ENCODE data around the gene ERCC5. TPM values are rescaled to one million over a fixed set of nuclear protein-coding genes. Genes with fewer than 3 reads are reported as not detected.

Gene ERCC5
- total RNA-seq, 1 experiment from 2014 or later = 42.5 TPM

DNA sequence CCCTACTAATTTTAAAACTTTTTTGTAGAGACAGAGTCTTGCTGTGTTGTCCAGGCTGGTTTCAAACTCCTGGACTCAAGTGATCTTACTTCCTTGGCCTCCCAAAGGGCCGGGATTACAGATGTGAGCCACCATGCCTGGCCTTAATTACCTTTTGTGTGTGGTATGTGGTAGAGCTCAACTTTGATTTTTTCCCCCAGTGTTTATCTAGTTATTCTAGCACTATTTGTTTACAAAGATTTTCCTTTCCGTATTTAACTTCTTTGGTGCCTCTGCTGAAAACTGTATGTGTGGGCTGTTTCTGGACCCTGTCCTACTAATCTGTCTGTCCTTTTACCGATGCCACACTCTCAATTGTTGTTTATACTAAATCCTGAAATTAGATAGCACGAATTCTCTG lies 9.4 kb upstream of the ERCC5 start:
- in situ Hi-C loops (cut with HindIII; ENCODE audit: low pct_unique_long_range_greater_than_20kb, low sequenced_read_pairs) = no loop called here
- no peak for DNase-seq (ENCODE audit: low read depth, low spot score)

DNA sequence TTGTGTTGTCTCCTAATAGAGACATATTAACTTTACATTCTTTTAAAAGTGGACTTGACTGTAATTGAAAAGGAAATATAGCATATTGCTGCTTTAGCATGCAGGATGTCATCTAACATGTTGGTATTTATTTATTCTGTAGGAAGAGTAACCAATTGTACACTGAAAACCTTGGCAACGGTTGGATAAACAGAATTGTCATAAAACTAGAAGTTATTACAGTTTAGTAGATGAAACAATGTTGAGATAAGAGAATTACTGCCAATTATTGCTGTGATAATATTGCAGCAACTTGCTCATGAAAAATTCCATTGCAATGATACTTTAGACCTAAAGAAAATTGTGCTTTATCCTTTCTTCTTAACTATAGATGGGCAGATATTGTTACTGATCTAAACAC lies 7.6 kb upstream of the ERCC5 start:
- no peak for DNase-seq (ENCODE audit: low read depth, low spot score)
- in situ Hi-C loops (cut with HindIII; ENCODE audit: low pct_unique_long_range_greater_than_20kb, low sequenced_read_pairs) = no loop called here

DNA sequence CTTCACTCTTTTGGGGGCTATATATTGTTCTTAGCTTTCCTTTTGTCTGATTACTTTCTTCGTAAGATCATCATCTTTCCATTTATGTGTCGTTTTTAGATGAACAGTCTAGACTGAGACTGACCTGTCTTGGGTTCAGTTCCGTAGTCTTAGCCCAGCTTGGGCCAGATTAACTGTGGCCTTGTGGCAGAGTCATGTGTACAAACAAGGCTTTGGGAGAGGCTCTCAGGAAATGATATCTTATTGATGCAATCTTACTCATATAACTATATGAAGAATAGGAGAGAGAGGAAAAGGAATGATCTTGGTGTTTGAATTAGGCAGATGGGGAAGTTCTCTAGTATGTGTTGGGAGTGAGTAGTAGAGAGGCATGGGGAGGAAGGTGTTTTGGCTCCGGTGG lies 6.8 kb upstream of the ERCC5 start:
- no peak for DNase-seq (ENCODE audit: low read depth, low spot score)
- in situ Hi-C loops (cut with HindIII; ENCODE audit: low pct_unique_long_range_greater_than_20kb, low sequenced_read_pairs) = no loop called here

DNA sequence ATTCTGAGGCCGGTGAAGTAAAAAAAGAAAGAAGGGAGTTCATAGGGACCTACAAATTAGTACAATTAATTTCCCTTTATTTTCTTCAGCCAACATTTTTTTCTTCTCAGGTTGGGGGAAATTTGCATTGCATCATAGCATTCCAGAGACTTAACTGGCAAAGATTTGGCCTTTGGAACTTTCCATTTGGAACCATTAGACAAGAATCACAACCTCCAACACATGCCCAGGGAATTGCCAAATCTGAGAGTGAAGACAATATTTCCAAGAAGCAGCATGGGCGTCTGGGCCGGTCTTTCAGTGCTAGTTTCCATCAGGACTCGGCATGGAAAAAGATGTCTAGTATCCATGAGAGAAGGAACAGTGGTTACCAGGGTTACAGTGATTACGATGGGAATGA lies 6.4 kb upstream of the ERCC5 start:
- no peak for DNase-seq (ENCODE audit: low read depth, low spot score)
- in situ Hi-C loops (cut with HindIII; ENCODE audit: low pct_unique_long_range_greater_than_20kb, low sequenced_read_pairs) = no loop called here

DNA sequence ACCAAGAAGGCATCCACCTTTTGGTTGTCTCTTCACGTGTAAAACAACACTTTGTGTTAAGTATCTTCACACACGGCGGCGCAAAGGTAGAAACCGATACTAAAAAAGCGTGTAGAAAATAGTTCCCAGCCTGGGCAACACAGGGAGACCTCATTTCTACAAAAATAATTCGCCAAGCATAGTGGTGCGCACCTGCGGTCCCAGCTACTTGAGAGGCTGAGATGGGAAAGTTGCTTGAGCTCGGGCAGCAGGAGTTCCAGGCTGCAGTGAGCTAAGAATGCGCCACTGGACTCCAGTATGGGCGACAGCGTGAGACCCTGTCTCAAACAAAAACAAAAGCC lies 573 bp upstream of the ERCC5 start:
- in situ Hi-C loops (cut with HindIII; ENCODE audit: low pct_unique_long_range_greater_than_20kb, low sequenced_read_pairs) = no loop called here
- DNase-seq (ENCODE audit: low read depth, low spot score) = no peak

DNA sequence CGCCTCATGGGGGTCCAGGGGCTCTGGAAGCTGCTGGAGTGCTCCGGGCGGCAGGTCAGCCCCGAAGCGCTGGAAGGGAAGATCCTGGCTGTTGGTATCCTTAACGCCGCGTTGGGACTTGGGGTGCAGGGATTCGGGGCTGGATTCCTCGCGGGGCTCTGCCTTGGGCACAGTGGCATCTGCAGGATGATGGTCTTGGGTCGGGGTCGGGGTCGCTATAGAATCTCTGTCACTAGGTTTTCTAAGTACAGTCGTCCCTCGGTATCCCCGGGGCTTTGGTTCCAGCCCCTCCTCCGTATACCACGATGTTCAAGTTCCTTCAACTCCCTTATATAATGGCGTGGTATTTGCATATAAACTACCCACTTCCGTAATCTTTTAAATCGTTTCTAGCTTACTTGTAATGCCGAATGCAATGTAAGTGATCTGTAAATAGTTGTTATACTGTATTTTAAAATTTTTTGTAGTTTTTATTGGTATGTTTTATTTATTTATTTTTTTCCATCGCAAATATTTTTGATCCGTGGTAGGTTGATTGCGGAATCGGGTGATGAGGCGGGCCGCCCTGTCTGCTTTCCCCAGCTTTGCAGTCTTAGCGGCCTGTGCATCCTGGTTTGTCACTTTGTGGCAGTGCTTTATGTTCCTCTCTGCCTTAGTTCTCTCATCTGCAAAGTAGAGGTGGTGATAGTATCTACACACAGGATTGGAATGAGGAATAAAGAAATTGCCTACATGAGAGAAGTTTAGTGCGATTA lies 606 bp downstream of the ERCC5 start:
- peak; percentile 41 for DNase-seq (ENCODE audit: low read depth, low spot score)
- in situ Hi-C loops (cut with HindIII; ENCODE audit: low pct_unique_long_range_greater_than_20kb, low sequenced_read_pairs) = no loop called here

DNA sequence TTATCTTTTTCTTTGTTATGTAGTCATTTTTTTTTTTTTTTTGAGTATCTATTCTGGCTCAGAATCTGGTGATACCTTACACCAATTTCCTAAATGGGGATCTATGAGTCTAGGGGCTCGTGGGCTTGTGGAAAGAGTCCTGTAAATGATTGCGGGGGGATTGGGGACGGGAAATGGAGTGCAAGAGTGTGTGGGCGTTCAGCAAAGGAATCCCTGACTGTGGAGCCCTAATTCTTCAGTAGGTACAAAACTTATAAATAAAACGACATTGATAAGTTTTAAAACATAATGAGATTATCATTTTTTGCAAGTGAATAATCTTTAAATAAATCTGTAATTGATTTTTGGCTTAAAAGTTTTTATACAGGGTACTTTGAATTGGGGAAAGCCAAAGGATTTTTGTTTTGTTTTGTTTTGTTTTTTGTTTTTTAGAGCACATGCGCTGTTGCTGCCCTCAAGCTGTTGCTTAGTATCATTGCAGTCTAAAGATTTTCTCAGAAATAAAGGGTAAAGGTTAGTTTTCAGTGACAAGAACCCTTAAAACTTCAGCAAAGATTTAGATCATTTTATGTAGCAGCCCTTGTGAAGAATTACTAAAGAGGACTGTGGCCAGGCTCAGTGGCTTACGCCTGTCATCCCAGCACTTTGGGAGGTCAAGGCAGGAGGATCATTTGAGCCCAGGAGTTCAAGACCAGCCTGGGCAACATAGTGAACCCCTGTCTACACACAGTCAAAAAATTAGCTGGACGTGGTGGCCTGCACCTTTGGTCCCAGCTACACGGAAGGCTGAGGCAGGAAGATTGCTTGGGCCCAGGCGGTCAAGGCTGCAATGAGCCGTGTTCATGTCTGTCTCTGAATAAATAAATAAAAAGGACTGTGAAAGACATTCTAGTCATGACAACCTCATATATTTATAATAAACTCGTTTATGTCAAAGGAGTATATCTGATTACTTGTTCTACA lies 1.7 kb downstream of the ERCC5 start:
- peak; percentile 54 for DNase-seq (ENCODE audit: low read depth, low spot score)
- in situ Hi-C loops (cut with HindIII; ENCODE audit: low pct_unique_long_range_greater_than_20kb, low sequenced_read_pairs) = no loop called here

DNA sequence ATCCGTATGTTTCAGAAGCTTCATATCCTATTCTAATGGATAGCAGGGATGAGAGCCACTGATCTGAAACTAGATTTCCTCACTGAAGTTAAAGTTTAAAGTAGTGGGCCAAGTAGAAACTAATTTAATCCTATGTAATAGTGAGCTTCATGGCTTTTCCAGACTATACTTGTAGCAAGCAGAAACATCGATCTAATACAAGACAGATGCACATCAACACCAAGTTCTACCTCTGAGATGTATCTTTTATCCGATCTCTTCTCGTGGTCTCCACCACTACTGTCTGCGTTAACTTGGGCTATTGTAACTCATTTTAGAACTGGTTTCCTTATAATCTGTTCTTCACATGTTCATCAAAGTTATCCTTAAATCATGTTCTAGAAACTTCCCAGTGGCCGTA lies 3.1 kb downstream of the ERCC5 start:
- in situ Hi-C loops (cut with HindIII; ENCODE audit: low pct_unique_long_range_greater_than_20kb, low sequenced_read_pairs) = no loop called here
- no peak for DNase-seq (ENCODE audit: low read depth, low spot score)

DNA sequence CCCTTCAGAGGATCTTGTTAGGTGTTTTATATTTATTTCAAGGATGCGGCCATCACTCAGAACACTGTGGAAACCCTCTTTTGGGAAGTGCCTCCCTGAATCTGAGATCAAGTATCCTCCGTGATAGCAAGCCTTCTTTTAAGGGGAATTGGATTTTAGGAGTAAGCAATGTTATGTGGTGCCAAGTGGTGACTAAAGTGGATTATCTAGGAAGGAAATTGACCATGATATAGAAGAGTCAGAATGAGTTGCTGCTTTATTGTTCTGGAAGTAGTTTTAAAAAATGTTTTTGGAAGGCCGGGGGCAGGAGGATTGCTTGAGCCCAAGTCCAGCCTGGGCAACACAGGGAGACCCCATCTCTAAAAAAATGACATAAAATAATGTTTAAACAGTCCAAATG lies 6.7 kb downstream of the ERCC5 start:
- DNase-seq (ENCODE audit: low read depth, low spot score) = no peak
- in situ Hi-C loops (cut with HindIII; ENCODE audit: low pct_unique_long_range_greater_than_20kb, low sequenced_read_pairs) = loop anchor here (10.0 kb wide), 1 partner anchor 268 kb away; no protein-coding TSS in a partner anchor

DNA sequence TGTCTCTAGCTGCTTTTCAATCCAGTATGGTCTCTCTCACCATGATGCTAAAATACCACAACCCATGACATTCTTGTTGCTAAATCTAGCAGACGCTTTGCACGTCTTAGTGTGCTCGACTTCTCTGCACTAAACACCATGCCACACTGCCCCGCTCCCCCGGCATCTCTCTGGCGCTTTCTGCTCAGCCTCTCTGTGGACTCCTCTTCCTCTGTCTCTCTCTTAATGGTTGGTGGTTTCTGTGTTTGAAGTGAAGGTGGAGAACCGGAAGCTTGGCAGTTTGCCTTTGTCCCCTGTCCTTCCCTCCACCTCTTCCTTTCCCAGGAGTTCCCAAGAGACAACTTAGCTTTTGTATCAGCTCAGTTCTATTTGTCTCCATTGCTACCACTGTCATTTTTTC lies 8.8 kb downstream of the ERCC5 start:
- DNase-seq (ENCODE audit: low read depth, low spot score) = no peak
- in situ Hi-C loops (cut with HindIII; ENCODE audit: low pct_unique_long_range_greater_than_20kb, low sequenced_read_pairs) = loop anchor here (10.0 kb wide), 1 partner anchor 270 kb away; no protein-coding TSS in a partner anchor

DNA sequence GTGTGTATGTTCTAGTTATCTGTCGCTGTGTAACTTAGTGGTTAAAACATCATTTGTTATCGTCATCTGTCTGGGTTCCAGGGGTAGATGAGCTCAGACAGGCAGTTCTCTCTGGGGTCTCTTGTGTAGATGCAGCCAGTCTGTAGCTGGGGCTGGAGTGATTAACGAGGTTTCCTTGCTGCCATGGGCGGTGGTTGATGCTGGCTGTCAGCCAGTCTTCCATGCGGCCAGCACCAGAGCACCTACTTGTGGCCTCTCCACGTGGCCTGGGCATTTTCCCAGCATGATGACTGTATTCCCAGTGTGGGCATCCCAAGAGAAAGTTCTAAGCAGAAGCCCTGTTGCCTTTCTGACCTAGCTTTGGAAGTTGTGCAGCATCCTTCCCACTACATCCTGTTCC lies 10.7 kb downstream of the ERCC5 start:
- in situ Hi-C loops (cut with HindIII; ENCODE audit: low pct_unique_long_range_greater_than_20kb, low sequenced_read_pairs) = loop anchor here (10.0 kb wide), 1 partner anchor 272 kb away; no protein-coding TSS in a partner anchor
- DNase-seq (ENCODE audit: low read depth, low spot score) = no peak

DNA sequence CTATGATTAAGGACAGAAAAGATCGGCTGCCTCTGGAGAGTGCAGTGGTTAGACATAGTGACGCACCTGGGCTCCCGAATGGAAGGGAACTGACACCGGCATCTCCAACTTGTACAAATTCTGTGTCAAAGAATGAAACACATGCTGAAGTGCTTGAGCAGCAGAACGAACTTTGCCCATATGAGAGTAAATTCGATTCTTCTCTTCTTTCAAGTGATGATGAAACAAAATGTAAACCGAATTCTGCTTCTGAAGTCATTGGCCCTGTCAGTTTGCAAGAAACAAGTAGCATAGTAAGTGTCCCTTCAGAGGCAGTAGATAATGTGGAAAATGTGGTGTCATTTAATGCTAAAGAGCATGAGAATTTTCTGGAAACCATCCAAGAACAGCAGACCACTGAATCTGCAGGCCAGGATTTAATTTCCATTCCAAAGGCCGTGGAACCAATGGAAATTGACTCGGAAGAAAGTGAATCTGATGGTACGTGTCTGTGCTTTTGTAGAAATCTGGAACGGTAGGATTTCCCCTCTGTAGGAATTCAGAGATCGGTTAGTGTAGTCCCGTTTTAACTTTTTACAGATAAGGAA lies 16.9 kb downstream of the ERCC5 start:
- in situ Hi-C loops (cut with HindIII; ENCODE audit: low pct_unique_long_range_greater_than_20kb, low sequenced_read_pairs) = no loop called here
- no peak for DNase-seq (ENCODE audit: low read depth, low spot score)

DNA sequence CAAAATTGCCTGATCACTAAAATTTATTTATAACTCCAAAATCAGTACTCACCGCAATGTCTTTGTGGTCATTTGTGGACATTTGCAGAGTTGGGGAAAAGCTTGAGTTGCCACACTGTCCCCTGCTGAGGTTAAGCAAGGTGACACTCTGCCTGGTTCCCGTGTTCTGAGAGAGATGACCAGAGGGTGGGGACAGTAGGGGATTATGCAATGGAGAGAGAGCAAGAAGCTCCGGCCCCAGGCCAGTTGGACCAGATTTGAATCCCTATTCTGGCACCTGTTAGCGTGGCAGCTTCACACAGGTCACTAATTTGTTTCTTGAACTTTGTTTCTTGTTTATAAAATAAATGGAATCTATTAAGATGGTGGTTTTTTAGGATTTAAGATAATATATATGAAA lies 17.8 kb downstream of the ERCC5 start:
- in situ Hi-C loops (cut with HindIII; ENCODE audit: low pct_unique_long_range_greater_than_20kb, low sequenced_read_pairs) = no loop called here

DNA sequence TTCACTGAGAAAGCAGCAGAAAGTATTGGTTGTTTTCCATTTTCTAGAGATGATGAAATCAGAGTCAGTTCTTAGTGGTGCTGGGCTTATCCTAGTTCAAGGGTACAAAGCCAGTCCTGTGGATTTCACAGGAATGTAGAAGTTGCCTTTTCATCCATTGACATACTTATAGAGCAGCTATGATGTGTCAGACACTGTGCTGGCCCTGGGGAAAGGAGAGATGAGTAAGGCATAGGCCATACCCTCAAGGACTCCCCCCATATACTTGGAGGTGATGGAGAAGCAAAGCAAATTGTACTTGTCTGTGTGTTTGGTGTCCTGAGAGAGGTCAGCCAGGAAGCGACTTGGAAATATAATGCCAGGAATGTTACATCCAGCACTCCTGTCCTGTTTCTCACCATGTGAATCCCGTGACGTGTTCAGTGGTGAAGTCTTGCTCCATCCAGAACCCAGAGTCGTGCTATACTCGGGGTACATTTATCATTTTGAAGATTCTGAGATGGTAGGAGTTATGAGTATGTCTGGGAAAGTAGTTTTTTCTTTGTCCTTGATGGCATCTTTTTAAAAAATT lies 22.6 kb downstream of the ERCC5 start:
- DNase-seq (ENCODE audit: low read depth, low spot score) = no peak
- in situ Hi-C loops (cut with HindIII; ENCODE audit: low pct_unique_long_range_greater_than_20kb, low sequenced_read_pairs) = no loop called here

More for the DNA sequence above, 17.8 kb downstream of the ERCC5 start:
- DNase-seq (ENCODE audit: low read depth, low spot score) = no peak

DNA sequence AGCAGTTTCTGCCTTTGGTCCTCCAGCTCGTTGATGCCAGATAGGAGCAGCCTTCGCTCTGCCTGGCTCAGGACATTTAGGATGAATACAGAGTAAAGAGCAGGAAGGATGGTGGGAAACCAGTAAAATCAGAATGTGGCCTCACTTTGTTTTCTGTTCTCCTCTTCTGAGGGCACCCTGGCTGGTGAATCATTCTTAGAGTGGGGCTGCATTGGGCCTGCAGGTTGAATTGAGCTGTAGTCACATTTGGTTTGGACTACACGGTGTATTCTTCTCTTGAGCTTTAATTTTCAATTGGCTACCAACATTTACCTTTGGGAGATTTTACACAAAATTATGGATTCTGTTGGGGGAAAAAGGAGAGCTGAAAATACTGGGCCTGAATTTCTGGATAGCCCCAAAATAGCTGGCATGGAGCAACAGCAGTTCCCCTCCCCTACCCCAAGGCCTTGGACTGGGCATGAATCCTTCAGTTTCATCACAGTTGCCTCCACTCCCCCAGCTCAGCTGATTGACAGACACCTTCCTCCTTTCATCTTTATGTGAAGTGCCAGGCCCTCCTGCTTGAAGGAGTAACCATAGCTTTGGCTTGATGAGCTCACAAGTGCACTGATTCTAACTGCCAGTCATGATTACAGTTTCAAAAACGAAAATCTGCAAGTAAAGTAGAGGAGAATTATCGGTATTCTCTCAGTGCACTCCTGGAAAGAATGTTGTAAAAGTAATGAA lies 24.3 kb downstream of the ERCC5 start:
- in situ Hi-C loops (cut with HindIII; ENCODE audit: low pct_unique_long_range_greater_than_20kb, low sequenced_read_pairs) = no loop called here
- DNase-seq (ENCODE audit: low read depth, low spot score) = no peak

DNA sequence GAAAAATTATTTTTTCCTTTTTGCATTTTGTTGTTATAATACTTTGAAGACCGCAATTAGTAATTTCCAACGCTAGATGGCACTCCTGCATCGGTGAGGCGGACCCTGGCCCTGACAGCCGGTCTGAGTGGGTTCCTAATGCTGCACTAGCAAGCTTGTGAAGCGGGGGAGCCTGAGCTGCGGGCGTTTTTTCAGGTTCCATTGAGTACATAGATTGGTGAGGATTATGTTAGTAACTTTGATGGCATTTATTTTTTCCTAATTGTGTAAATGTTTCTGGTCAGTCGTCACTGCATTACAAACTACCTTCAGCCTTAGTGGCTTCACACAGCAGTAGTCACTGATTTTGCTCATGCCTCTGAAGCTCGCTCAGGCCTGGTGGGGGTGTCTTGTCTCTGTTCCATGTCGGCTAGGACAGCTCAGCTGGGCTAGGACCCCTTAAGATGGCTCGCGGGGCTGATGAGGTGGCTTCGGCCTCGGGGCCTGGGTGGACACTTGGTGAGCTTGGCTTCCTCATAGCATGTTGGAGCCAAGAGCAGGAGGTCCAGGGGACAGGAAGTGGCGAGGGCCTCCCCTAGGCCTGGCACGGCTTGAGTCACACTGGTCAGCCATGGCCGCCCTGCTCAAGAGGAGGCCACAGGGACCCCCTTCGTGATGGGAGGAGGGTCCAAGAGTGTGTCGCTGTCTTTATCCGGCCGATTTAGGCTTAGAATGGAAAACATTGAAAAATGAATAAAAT lies 25.0 kb downstream of the ERCC5 start:
- in situ Hi-C loops (cut with HindIII; ENCODE audit: low pct_unique_long_range_greater_than_20kb, low sequenced_read_pairs) = no loop called here
- peak; percentile 67 for DNase-seq (ENCODE audit: low read depth, low spot score)

DNA sequence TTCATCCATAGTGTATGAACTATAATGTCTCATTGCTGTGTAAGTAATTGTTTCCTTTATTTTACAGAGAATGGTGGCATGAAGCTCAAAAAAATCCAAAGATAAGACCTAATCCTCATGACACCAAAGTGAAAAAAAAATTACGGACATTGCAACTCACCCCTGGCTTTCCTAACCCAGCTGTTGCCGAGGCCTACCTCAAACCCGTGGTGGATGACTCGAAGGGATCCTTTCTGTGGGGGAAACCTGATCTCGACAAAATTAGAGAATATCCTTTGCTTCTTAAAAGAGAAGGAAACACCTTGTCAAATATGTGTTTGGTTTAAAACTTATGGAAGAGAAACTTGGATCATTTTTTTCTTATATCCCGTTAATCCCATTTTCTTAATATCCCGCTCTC lies 26.3 kb downstream of the ERCC5 start:
- in situ Hi-C loops (cut with HindIII; ENCODE audit: low pct_unique_long_range_greater_than_20kb, low sequenced_read_pairs) = no loop called here
- no peak for DNase-seq (ENCODE audit: low read depth, low spot score)

All from SK-MEL-5 (cell line).